Keratinocyte (primary cell): ENCODE measurements around the gene APBB2. TPM values are rescaled to one million over a fixed set of nuclear protein-coding genes. Genes with fewer than 3 reads are reported as not detected.

Experiments
- DNase-seq: peaks from one replicate; pipeline ENCODE4 v3.0.0-alpha.2; 2011; ENCODE audit warnings: low read depth, missing footprints, low spot score
- FAIRE-seq: peaks from 2 replicates; lab custom pipeline; 2011; peaks lifted over from hg19 to GRCh38; lab: Jason Lieb, UNC
- H2AFZ ChIP-seq: 2 replicates; pipeline ENCODE4 v1.6.0; 2012; ENCODE audit warnings: low read length, control low read depth, inconsistent platforms; ENCODE audit not compliant: control insufficient read depth
- H3K27ac ChIP-seq: 2 replicates; pipeline ENCODE4 v1.5.1; 2011; ENCODE audit warnings: low read length; ENCODE audit not compliant: control insufficient read depth, insufficient read depth
- H3K27me3 ChIP-seq: 3 replicates; pipeline ENCODE4 v1.6.0; 2011; ENCODE audit warnings: low read length; ENCODE audit not compliant: control insufficient read depth, insufficient read depth; ENCODE audit errors: extremely low read depth
- H3K36me3 ChIP-seq, 2 experiments: 2 replicates in 1 of 2; 3 replicates in 1 of 2; pipeline ENCODE4 v1.5.1; 2011; ENCODE audit warnings: low read length in 2 of 2, mild to moderate bottlenecking in 1 of 2; ENCODE audit not compliant: control insufficient read depth in 2 of 2, insufficient read depth in 2 of 2; ENCODE audit errors: extremely low read depth in 1 of 2
- H3K4me1 ChIP-seq: 3 replicates; pipeline ENCODE4 v1.5.1; 2011; ENCODE audit warnings: low read length; ENCODE audit not compliant: control insufficient read depth, insufficient read depth; ENCODE audit errors: extremely low read depth
- H3K4me2 ChIP-seq: 3 replicates; pipeline ENCODE4 v1.6.0; 2011; ENCODE audit warnings: low read depth, low read length; ENCODE audit not compliant: control insufficient read depth, insufficient read depth; ENCODE audit errors: extremely low read depth
- H3K4me3 ChIP-seq, 3 experiments: fragments of 200-600 bp in 1 of 3; sonication (generic) in 1 of 3; 2 replicates in 2 of 3; 3 replicates in 1 of 3; pipeline ENCODE4 v1.5.1; 2011 to 2016; ENCODE audit warnings: low read length in 3 of 3, mild to moderate bottlenecking in 3 of 3, control low read depth in 2 of 3, inconsistent platforms in 1 of 3, low read depth in 1 of 3, mixed read lengths in 1 of 3, mixed run types in 1 of 3, moderate library complexity in 1 of 3; ENCODE audit not compliant: control insufficient read depth in 2 of 3, insufficient read depth in 2 of 3; ENCODE audit errors: extremely low read depth in 1 of 3
- H3K79me2 ChIP-seq: 2 replicates; pipeline ENCODE4 v1.6.0; 2012; ENCODE audit warnings: low read length; ENCODE audit not compliant: control insufficient read depth, insufficient read depth
- H3K9ac ChIP-seq: 3 replicates; pipeline ENCODE4 v1.6.0; 2011; ENCODE audit warnings: low read length; ENCODE audit not compliant: control insufficient read depth, insufficient read depth; ENCODE audit errors: extremely low read depth
- H3K9me1 ChIP-seq: 3 replicates; pipeline ENCODE4 v1.6.0; 2011; ENCODE audit warnings: low read length; ENCODE audit not compliant: control insufficient read depth, insufficient read depth; ENCODE audit errors: extremely low read depth
- H3K9me3 ChIP-seq: 2 replicates; pipeline ENCODE4 v1.5.1; 2012; ENCODE audit warnings: low read depth, low read length; ENCODE audit not compliant: control insufficient read depth
- H4K20me1 ChIP-seq: 3 replicates; pipeline ENCODE4 v1.6.0; 2011; ENCODE audit warnings: low read length; ENCODE audit not compliant: control insufficient read depth, insufficient read depth; ENCODE audit errors: extremely low read depth
- CTCF ChIP-seq, 3 experiments: IDR thresholded peaks in 1 of 3; conservative IDR thresholded peaks in 1 of 3; optimal IDR thresholded peaks in 1 of 3; 2 replicates in 2 of 3; 3 replicates in 1 of 3; pipeline versions ENCODE3 to v1.5.1; 2011; ENCODE audit warnings: low read length in 3 of 3, mild to moderate bottlenecking in 3 of 3, moderate library complexity in 2 of 3, control low read depth in 1 of 3, inconsistent platforms in 1 of 3; ENCODE audit not compliant: insufficient read depth in 2 of 3; ENCODE audit errors: extremely low read depth in 1 of 3
- EZH2 ChIP-seq: IDR thresholded peaks from one replicate; pipeline ENCODE4 v1.6.1; 2012; ENCODE audit warnings: inconsistent platforms, mild to moderate bottlenecking, low read length, moderate library complexity
- dilution Hi-C: fragments of 300-500 bp; cut with MboI; formaldehyde crosslinking; loops from one replicate; pipeline ENCODE4 v1.7.0; 2020; ENCODE audit warnings: low sequenced_read_pairs; ENCODE audit not compliant: extremely low pct_ligation_motif_present
- polyA plus RNA-seq, 5 experiments: library from polyadenylated mRNA; depleted of rRNA in 3 of 5; stranded (reverse) in 3 of 5; stranded (forward) in 1 of 5; unstranded in 1 of 5; fragments of >200 nt; gene quantifications; 1 replicate in 1 of 5; 2 replicates in 3 of 5; 3 replicates in 1 of 5; pipeline versions ENCODE4 v1.2.1 to v1.2.3, GENCODE V29; 2011 to 2012; ENCODE audit warnings: missing spikeins in 2 of 5, low read depth in 1 of 5, low replicate concordance in 1 of 5

APBB2 gene
- polyA plus RNA-seq, 1 donor (not counting 4 experiments of a cell fraction or from before 2014, with no cell fraction given) = 57.3 TPM

DNA sequence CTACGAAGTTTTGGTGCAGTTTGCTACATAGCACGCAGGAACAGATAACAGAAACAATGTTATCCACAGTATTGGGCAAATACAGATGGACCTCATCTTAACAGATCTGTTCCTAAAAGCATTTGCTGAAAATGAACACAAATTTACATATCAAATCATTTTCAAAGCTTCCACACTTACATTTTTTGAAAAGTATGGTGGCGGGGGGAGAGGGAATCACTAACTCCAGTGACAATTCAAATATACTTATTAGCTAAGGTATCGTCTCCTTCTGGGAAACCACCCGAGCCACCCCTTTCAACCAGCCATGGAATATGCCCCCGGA lies 289.6 kb downstream of the APBB2 start:
- dilution Hi-C loops = no loop called here
- H3K4me2 ChIP-seq = no peak overlapping the region
- no peaks in the 10 kb centered on the region for H3K27me3 ChIP-seq
- no peak overlapping the region for H3K9ac ChIP-seq
- no peaks in the 10 kb centered on the region for H4K20me1 ChIP-seq
- no peaks in the 10 kb centered on the region for H3K9me3 ChIP-seq
- no peaks in the 10 kb centered on the region for H3K9me1 ChIP-seq
- FAIRE-seq = no peak
- H3K27ac ChIP-seq = no peak overlapping the region
- H3K36me3 ChIP-seq = peaks cover 5 to 7% of the 10 kb centered on the region in 2 experiments
- TF ChIP-seq EZH2 = no peak
- TF ChIP-seq CTCF (optimal IDR thresholded peaks at IDR 0.05 in 1 of 3, IDR thresholded peaks at IDR 0.05 in 1 of 3, conservative IDR thresholded peaks at IDR 0.05 in 1 of 3; ENCODE audit: extremely low read depth in 1 of 3, insufficient read depth in 2 of 3, low read length in 3 of 3) = no peak
- no peak for DNase-seq
- H3K4me3 ChIP-seq = no peak overlapping the region
- H3K4me1 ChIP-seq = peaks cover 5% of the 10 kb centered on the region
- no peak overlapping the region for H2AFZ ChIP-seq
- no peaks in the 10 kb centered on the region for H3K79me2 ChIP-seq

DNA sequence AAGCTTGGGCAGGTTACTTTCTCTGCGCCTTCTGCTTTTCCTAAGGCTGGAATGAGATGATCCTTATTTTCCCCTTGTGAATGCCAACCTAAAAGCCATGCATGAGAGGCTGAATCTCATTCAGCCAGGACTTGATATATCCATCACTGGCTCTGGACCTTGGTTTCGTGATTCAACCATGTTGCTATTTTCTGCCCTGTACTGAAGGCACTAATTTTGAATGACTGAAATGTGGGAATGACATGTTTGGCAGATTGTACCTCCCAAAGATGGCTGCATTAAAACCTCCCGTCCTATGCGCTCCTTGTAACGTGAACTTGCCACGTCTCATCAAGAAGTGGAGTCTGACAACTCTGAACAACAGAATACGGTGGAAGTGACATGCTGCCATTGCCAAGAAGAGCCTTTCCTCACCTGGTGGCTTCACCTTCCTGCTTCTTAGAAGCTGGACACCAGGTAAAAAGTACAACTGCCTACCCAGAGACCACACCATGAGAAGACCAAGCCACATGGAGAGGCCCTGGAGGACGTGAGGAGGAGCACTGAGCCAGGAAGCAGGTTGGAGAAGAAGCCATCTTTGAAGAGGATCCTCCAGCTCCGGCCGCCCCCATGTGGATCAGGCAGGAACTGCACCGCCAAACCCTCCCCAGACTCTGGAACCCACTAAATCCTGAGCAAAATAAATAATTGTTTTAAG lies 290.1 kb downstream of the APBB2 start:
- DNase-seq (no peak), FAIRE-seq (peak; percentile 34)
- Histone ChIP-seq H3K27me3 (no peaks in the 10 kb centered on the region), H3K4me2 (no peak overlapping the region), H4K20me1 (no peaks in the 10 kb centered on the region), H3K27ac (no peak overlapping the region), H3K9ac (no peak overlapping the region), H3K36me3 (peaks cover 5 to 7% of the 10 kb centered on the region in 2 experiments), H3K79me2 (no peaks in the 10 kb centered on the region), H3K4me3 (no peak overlapping the region), H3K9me1 (no peaks in the 10 kb centered on the region), H2AFZ (peak overlapping the region; percentile 31), H3K4me1 (peaks cover 5% of the 10 kb centered on the region), H3K9me3 (no peaks in the 10 kb centered on the region)
- dilution Hi-C loops = no loop called here
- no peak for TF ChIP-seq EZH2
- peak; percentile 82 to 96 (median 89) for TF ChIP-seq CTCF (optimal IDR thresholded peaks at IDR 0.05 in 1 of 3, IDR thresholded peaks at IDR 0.05 in 1 of 3, conservative IDR thresholded peaks at IDR 0.05 in 1 of 3; ENCODE audit: extremely low read depth in 1 of 3, insufficient read depth in 2 of 3, low read length in 3 of 3)
